Measurements from ENCODE around the gene B3GNT2. TPM values are rescaled to one million over a fixed set of nuclear protein-coding genes. Genes with fewer than 3 reads are reported as not detected.
"Not testable (repeated sequence)": the region's sequence is repeated elsewhere in the genome, so short reads cannot be mapped to it uniquely, and the experiment has no call there.

The B3GNT2 gene, protein sequence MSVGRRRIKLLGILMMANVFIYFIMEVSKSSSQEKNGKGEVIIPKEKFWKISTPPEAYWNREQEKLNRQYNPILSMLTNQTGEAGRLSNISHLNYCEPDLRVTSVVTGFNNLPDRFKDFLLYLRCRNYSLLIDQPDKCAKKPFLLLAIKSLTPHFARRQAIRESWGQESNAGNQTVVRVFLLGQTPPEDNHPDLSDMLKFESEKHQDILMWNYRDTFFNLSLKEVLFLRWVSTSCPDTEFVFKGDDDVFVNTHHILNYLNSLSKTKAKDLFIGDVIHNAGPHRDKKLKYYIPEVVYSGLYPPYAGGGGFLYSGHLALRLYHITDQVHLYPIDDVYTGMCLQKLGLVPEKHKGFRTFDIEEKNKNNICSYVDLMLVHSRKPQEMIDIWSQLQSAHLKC
- 10 to 100 TPM; 27.6 to 49.5 TPM for total RNA-seq
- long read RNA-seq, transcript B3GNT2-201 (2 exons, 2,763 nt), result major isoform, 131 of 137 reads
- long read RNA-seq, partial matches to known transcripts, result 6 of 137 reads
- long read RNA-seq, other reads (novel, unspliced or antisense), result 0 of 137 reads

DNA sequence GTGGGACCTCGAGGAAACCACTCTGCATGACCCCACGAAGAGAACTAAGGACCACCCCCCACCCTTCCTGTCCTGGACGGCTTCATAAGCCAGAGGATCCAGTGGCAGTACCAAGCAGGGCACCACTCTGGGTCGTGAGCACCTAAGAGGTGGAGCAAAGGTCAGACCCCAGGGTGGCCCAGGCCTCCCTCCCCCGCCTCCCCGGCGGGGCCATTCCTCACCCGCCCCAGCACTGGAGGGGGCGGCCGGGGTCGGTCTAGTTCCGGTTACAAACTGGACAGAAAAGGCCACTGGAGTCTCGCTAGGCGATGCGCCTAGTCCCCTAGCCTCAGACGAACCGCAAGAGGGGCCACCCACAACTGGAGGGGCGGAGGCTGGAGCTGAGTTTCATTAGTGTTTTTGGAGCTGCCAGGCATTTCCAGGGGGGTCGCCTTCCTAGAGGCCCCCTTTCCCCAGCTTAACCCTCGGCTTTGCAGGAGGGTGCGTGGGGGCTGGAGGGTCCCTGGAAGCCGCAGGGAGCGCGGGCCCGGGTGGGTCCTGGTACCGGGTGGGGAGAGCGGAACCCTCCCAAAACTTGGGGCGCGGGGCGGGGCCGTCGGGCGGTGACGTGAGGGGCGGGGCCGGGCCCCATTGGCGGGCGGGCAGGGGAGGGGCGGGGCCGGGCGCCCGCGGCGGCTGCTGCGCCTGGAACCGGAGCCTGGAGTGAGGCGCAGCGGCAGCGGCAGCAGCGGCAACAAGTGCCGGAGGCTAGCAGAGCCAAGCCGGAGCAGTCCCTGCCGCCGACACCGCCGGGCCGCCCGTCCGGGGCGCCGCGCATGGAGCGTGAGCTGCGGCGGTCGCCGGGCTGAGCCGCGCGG lies at the start of gene B3GNT2:
Gene B3GNT2, plus strand, starts transcription at position 695 of the 857 bp plus-strand sequence. CDS start 26,106 bp downstream, outside the sequence.
- peak; percentile 75 to 89 for DNase-seq
- ATAC-seq, result peak; percentile 78
- intact Hi-C loops (cut with DNase I, micrococcal nuclease), result loop anchor here in 1 of 2 donors (5.0 kb wide), 1 partner anchor 217 kb away; no protein-coding TSS in a partner anchor

DNA sequence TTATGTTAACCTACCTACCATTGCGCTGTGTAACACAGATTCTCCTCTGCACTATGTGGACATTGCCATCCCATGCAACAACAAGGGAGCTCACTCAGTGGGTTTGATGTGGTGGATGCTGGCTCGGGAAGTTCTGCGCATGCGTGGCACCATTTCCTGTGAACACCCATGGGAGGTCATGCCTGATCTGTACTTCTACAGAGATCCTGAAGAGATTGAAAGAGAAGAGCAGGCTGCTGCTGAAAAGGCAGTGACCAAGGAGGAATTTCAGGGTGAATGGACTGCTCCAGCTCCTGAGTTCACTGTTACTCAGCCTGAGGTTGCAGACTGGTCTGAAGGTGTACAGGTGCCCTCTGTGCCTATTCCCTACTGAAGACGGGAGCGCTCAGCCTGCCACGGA lies 49.1 kb upstream of the B3GNT2 start:
- intact Hi-C loops (cut with DNase I, micrococcal nuclease); DNase-seq; ATAC-seq: not testable (repeated sequence)

- DNase-seq (no peak), ATAC-seq (no peak)
- intact Hi-C loops (cut with DNase I, micrococcal nuclease), result no loop called here
Observed at GRCh38 chr2:62147610-62148301, 48.2 kb upstream of the B3GNT2 start.

DNA sequence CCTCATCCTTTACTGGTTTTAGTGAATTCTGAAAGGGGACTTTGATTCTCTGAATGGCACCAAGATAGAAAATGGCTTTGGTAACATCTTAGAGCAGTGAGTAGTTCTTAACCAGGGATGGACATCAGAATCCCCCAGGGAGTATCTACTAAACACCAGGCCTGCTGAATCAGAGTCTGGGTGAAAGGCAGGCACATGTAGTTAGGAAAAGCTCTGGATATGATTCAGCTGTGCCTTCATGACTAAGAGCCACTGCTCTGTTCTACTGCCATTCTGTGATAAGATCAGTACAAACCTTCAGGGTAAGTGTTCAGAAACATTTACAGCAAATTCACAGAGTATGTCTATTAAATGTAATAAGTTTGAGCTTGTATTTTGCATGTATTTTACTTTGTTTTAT lies 46.2 kb upstream of the B3GNT2 start:
- ATAC-seq, result no peak
- no peak for DNase-seq
- intact Hi-C loops (cut with DNase I, micrococcal nuclease), result no loop called here

GRCh38 chr2:62150597-62151305 lies 45.2 kb upstream of the B3GNT2 start:
- intact Hi-C loops (cut with DNase I, micrococcal nuclease), result no loop called here
- DNase-seq (no peak), ATAC-seq (no peak)

- ATAC-seq (no peak), DNase-seq (no peak)
- intact Hi-C loops (cut with DNase I, micrococcal nuclease), result no loop called here
Observed at GRCh38 chr2:62151306-62151638, 44.6 kb upstream of the B3GNT2 start.

DNA sequence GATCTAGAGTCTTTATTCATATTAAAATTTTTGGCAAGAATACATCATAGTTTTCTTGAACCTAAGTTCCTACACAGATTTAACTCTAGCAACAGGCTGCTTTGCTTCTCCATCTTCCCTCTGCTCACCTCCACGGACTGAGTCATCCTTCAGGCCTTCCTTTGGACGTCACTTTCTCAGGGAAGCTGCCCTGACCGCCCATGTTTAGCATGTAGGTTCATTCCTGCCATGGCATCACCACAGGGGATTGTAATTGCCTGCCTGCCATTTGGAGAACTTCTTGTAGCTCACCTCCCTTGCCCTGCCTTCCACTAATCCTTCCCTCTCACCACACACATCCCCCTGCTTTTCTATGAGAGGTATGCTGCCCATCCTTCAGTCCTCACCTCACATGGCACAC lies 43.9 kb upstream of the B3GNT2 start:
- ATAC-seq (no peak), DNase-seq (no peak)
- intact Hi-C loops (cut with DNase I, micrococcal nuclease), result no loop called here

DNA sequence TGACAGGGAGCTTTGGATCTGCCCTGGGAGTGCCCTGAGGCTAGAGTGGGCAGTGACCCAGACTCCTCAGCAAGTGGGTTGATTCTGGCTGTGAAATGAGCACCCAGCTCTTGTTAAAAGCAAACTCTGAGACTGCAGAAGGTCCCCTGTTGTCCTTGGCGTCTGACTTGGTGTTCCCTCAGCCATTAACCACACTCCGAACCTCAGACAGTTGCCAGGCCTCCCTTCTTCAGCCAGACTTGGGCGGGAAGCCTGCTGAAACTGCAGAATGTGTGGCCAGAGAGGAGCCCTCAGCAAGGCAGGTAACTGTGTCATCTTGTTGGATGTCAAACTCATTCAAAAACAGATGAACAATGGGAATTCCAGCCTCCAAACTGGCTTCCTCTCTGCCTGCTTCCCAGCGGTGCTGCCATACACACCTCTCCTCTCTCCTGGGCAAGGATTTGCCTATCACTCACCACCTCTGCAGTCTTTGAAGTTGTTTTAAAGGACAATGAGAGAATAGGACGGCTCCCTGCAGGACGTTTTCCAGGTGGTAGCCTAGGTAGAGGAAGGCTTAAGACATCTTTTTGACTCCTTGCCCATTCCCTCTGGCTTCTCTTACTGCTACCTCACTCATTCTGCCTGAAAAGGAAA lies 38.9 kb upstream of the B3GNT2 start:
- intact Hi-C loops (cut with DNase I, micrococcal nuclease), result no loop called here
- DNase-seq (no peak), ATAC-seq (no peak)

DNA sequence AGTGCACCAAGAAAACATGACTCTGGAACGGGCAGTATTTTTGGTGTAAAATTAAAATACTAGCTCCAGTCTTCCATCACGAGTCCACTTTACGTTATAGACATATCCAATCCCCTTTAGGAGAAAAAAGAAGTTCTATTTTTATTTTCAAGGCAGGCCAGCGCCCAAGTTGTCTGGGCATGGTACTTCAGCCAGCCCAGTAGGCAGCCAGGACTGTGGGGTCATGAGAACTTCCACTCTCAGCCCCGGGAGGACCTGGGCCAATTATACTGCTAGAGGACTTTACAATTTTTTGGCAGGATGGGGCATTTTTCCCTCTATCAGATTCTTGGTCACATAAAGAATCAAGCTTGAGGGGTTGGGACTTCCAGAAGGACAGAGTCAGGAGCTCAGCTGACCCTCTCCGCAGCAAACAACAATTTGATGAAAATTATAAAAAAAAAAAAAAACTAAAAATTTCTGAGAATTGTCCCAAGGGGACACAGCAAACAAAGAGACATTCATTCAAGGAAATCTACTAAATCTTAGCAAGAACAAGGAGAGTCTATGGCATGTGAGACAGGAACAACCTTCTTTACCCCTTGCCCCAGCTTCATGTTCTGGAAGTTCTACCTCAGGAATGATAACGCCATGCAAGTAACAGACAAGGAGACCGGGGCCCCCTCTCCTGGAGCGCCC lies 37.3 kb upstream of the B3GNT2 start:
- intact Hi-C loops (cut with DNase I, micrococcal nuclease), result no loop called here
- DNase-seq (no peak), ATAC-seq (no peak)

DNA sequence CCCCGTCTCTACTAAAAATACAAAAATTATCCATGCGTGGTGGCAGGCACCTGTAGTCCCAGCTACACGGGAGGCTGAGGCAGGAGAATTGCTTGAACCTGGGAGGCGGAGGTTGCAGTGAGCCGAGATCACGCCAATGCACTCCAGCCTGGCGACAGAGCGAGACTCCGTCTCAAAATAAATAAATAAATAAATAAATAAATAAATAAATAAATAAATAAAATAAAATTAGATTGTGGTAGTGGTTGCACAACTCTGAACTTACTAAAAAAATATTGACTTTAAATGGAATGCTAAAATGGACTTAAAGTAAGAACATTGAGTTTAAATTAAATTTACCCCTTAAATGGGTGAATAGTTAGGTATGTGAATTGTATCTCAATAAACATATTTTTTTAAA lies 35.2 kb upstream of the B3GNT2 start:
- ATAC-seq; intact Hi-C loops (cut with DNase I, micrococcal nuclease); DNase-seq: not testable (repeated sequence)

GRCh38 chr2:62163106-62163831 lies 32.6 kb upstream of the B3GNT2 start:
- no peak for DNase-seq
- intact Hi-C loops (cut with DNase I, micrococcal nuclease), result no loop called here
- no peak for ATAC-seq

- intact Hi-C loops (cut with DNase I, micrococcal nuclease), result no loop called here
- no peak for ATAC-seq
- no peak for DNase-seq
Observed at GRCh38 chr2:62163834-62164233, 32.1 kb upstream of the B3GNT2 start.

DNA sequence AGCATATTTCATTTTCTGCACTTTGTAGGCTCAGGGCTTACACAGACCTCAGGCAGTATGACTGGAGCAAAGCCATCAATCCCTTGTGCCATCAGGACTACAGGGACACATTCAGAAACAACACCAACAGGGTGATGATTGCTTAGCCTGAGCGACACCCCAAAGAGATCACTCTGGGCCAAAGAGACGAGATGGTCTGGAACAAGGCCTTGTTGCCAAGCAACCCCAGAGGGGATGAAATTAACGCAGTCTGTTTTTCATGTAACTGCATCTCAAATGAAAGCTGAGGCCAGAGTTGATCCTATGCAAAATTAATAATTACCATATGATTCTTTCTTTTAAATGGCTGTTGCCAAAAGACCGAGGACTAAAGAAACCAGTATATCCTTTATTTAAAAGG lies 20.2 kb upstream of the B3GNT2 start:
- intact Hi-C loops (cut with DNase I, micrococcal nuclease), result no loop called here
- DNase-seq, result no peak
- ATAC-seq, result no peak

DNA sequence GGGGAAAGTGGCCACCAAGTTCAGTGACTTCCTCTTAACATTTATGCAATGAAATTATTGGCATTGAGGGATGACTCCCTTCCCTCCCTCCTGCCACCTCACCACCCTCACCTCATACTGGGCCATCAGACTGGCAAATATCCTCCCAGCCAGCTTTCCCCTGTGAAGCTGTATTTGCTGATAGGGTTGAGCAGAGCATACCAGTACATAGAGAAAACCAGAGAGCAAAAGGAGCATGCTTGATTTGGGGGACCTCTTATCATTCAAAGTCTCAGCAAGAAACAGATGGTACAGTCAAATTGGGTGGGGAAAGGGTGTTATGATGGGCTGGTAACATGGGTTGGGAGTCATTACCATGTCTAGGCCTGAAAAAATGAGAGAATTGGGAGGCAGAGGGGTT lies 19.1 kb upstream of the B3GNT2 start:
- intact Hi-C loops (cut with DNase I, micrococcal nuclease), result no loop called here
- ATAC-seq (no peak), DNase-seq (no peak)

DNA sequence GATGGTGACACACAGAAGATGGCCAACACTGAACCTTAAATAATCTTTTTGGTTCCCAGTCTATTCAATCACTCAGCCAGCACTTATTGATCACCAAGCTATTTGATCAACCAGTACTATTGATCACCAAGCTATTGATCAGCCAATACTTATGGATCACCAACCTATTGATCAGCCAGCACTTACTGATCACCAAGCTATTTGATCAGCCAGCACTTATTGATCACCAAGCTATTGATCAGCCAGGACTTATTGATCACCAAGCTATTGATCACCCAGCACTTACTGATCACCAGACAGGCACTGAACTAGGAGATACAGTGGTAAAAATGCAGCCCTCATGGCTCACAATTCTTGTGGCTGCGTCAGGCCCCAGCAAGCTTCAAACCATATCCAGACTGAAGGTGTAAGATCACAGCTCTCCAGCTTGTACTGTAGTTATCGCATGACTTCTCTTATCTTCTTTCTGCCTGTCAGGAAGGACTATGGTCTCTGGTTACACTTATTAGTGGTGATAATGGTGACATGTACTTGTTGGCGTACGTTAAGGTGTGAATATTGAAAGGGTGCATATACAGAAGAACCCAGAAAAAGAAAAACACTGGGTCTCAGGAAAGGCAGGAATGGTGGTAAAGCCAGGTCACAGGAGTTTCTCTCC lies 18.4 kb upstream of the B3GNT2 start:
- intact Hi-C loops (cut with DNase I, micrococcal nuclease), result no loop called here
- DNase-seq, result no peak
- no peak for ATAC-seq

GRCh38 chr2:62178741-62179271 lies 17.1 kb upstream of the B3GNT2 start:
- ATAC-seq (no peak), DNase-seq (no peak)
- intact Hi-C loops (cut with DNase I, micrococcal nuclease), result no loop called here

All from left colon (tissue), 2 donors.